Measurements from ENCODE around the gene MEIOB. TPM values are rescaled to one million over a fixed set of nuclear protein-coding genes. Genes with fewer than 3 reads are reported as not detected.

The MEIOB gene
- polyA plus RNA-seq, 1 donor (not counting 4 experiments of a cell fraction or from before 2014, with no cell fraction given) = not detected

GRCh38 chr16:1793578-1794220 lies 78.3 kb downstream of the MEIOB start, which contains the start of gene IGFALS:
Gene IGFALS (minus strand): TSS chr16:1793705. CDS start chr16:1793652, 53 bp downstream.
- Histone ChIP-seq H3K9ac (ENCODE audit: control insufficient read depth, extremely low read depth, insufficient read depth, low read length) (no peak within 1 kb of the TSS), H2AFZ (ENCODE audit: control insufficient read depth, low read length) (no peak within 1 kb of the TSS), H3K27ac (ENCODE audit: control insufficient read depth, insufficient read depth, low read length) (no peak within 1 kb of the TSS), H3K4me2 (ENCODE audit: control insufficient read depth, extremely low read depth, insufficient read depth, low read depth, low read length) (no peak within 1 kb of the TSS), H3K9me3 (ENCODE audit: control insufficient read depth, low read depth, low read length) (peaks cover 2% of the 10 kb centered on the region), H3K27me3 (ENCODE audit: control insufficient read depth, extremely low read depth, insufficient read depth, low read length) (no peaks in the 10 kb centered on the region), H3K9me1 (ENCODE audit: control insufficient read depth, extremely low read depth, insufficient read depth, low read length) (no peaks in the 10 kb centered on the region), H3K4me3 (ENCODE audit: control insufficient read depth in 2 of 3, extremely low read depth in 1 of 3, insufficient read depth in 2 of 3, low read depth in 1 of 3, low read length in 3 of 3) (no peak within 1 kb of the TSS), H4K20me1 (ENCODE audit: control insufficient read depth, extremely low read depth, insufficient read depth, low read length) (peaks cover 3% of the 10 kb centered on the region), H3K79me2 (ENCODE audit: control insufficient read depth, insufficient read depth, low read length) (no peaks in the 10 kb centered on the region), H3K36me3 (ENCODE audit: control insufficient read depth in 2 of 2, extremely low read depth in 1 of 2, insufficient read depth in 2 of 2, low read length in 2 of 2) (no peaks in the 10 kb centered on the region), H3K4me1 (ENCODE audit: control insufficient read depth, extremely low read depth, insufficient read depth, low read length) (peaks cover 7% of the 10 kb centered on the region)
- dilution Hi-C loops (cut with MboI; ENCODE audit: extremely low pct_ligation_motif_present, low sequenced_read_pairs) = no loop called here
- DNase-seq (ENCODE audit: low read depth, low spot score) (no peak), FAIRE-seq (no peak)
- TF ChIP-seq EZH2 (IDR thresholded peaks at IDR 0.05; ENCODE audit: low read length) (no peak), CTCF (optimal IDR thresholded peaks at IDR 0.05 in 1 of 3, IDR thresholded peaks at IDR 0.05 in 1 of 3, conservative IDR thresholded peaks at IDR 0.05 in 1 of 3; ENCODE audit: extremely low read depth in 1 of 3, insufficient read depth in 2 of 3, low read length in 3 of 3) (no peak)

- Histone ChIP-seq H3K9ac (ENCODE audit: control insufficient read depth, extremely low read depth, insufficient read depth, low read length) (no peak overlapping the region), H3K79me2 (ENCODE audit: control insufficient read depth, insufficient read depth, low read length) (no peaks in the 10 kb centered on the region), H3K4me3 (ENCODE audit: control insufficient read depth in 2 of 3, extremely low read depth in 1 of 3, insufficient read depth in 2 of 3, low read depth in 1 of 3, low read length in 3 of 3) (no peak overlapping the region), H4K20me1 (ENCODE audit: control insufficient read depth, extremely low read depth, insufficient read depth, low read length) (peaks cover 3% of the 10 kb centered on the region), H3K4me2 (ENCODE audit: control insufficient read depth, extremely low read depth, insufficient read depth, low read depth, low read length) (no peak overlapping the region), H3K9me1 (ENCODE audit: control insufficient read depth, extremely low read depth, insufficient read depth, low read length) (no peaks in the 10 kb centered on the region), H3K4me1 (ENCODE audit: control insufficient read depth, extremely low read depth, insufficient read depth, low read length) (peaks cover 13% of the 10 kb centered on the region), H3K9me3 (ENCODE audit: control insufficient read depth, low read depth, low read length) (peaks cover under 1% of the 10 kb centered on the region), H3K36me3 (ENCODE audit: control insufficient read depth in 2 of 2, extremely low read depth in 1 of 2, insufficient read depth in 2 of 2, low read length in 2 of 2) (peaks cover 0 to 4% of the 10 kb centered on the region in 2 experiments), H3K27ac (ENCODE audit: control insufficient read depth, insufficient read depth, low read length) (no peak overlapping the region), H2AFZ (ENCODE audit: control insufficient read depth, low read length) (no peak overlapping the region), H3K27me3 (ENCODE audit: control insufficient read depth, extremely low read depth, insufficient read depth, low read length) (no peaks in the 10 kb centered on the region)
- FAIRE-seq (no peak), DNase-seq (ENCODE audit: low read depth, low spot score) (no peak)
- dilution Hi-C loops (cut with MboI; ENCODE audit: extremely low pct_ligation_motif_present, low sequenced_read_pairs) = no loop called here
- TF ChIP-seq EZH2 (IDR thresholded peaks at IDR 0.05; ENCODE audit: low read length) = no peak
- TF ChIP-seq CTCF (optimal IDR thresholded peaks at IDR 0.05 in 1 of 3, IDR thresholded peaks at IDR 0.05 in 1 of 3, conservative IDR thresholded peaks at IDR 0.05 in 1 of 3; ENCODE audit: extremely low read depth in 1 of 3, insufficient read depth in 2 of 3, low read length in 3 of 3) = no peak
These were observed 79.0 kb downstream of the MEIOB start for GRCh38 chr16:1792836-1793577.

All from keratinocyte (primary cell).